Measurements from ENCODE around the gene OPN3.

DNA sequence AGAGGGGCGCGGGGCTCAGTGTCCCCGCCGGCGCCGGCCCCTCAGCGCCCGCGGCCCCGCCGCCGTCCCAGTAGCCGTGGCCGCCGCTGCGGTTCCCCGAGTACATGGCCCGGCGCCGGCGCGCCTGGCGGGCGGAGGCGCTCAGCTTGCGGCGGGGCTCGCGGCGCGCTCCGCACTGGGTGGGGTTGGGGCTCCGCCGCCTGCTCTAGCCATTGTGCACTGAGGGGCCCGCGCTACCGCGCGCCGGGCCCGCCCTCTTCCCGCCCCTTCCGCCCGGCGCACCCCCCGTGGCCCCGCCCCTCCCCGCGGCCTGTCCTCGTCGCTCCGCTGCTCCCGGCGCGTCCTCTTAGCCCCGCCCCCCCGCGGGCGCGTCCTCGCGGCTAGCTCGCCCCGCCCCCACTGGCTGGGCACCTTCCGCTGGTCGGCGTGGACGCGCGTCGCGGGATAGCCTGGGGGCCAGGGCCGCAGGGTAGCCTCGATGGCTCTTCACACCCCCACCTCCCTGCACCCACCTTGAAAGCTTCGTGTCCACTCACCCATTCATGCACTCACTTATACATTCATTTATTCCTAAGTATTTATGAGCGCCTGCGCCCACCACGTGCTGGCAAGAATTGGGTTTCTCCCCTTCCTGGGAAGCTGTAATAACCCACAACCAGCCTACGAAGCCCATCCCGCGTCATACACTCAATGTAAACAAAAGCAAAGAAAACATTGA is at the start of gene OPN3, which contains the start of gene CHML:
- TF ChIP-seq SPI1 (IDR thresholded peaks at IDR 0.05; ENCODE audit: low read depth, low read length) (no peak), POLR2A (IDR thresholded peaks at IDR 0.05; ENCODE audit: low read depth, low read length) (peak; percentile 86), TAF1 (IDR thresholded peaks at IDR 0.05; ENCODE audit: low read depth, low read length) (peak; percentile 79; the same call in 1 of the 2 replicates), POLR2AphosphoS5 (IDR thresholded peaks at IDR 0.05; ENCODE audit: low read depth, low read length) (peak; percentile 79; the same call in 1 of the 2 replicates)

Data from GM12891 (cell line).